GM21723 (cell line): ENCODE measurements around the gene CUBN.

ENCODE experiments used
- ATAC-seq: cut with Tn5 transposase; IDR thresholded peaks from one replicate; pipeline ENCODE4 v1.9.1; 2021; ENCODE audit warnings: mild to moderate bottlenecking, moderate library complexity; ENCODE audit not compliant: unreplicated experiment

Gene CUBN

DNA sequence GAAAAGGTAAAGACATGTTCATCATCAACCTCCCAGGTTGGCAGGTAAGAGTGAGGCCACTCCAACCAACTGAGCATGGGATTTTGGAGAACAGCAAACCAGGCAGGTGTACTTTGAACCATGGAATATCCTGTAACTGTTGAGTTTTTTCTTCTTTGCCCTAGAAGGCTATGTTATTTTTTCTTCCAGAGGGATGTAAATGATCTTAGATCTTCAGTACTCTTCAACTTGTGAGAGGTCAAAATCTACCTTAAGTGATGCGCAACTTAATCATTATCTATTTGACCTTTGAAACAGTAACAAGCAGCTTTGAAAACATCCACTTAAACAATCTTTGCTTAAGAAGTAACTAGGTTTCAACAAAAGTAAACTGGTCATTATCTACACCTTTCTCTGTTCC, at the start of gene CUBN:
TSS of gene CUBN (minus strand) at position 71 of the 400 bp plus-strand sequence. CDS start at position 25, 46 bp downstream.
- no peak for ATAC-seq

GRCh38 chr10:17179002-17179401, 49.4 kb upstream of the CUBN start:
- ATAC-seq, result no peak

GRCh38 chr10:17178006-17178405, 48.4 kb upstream of the CUBN start:
- ATAC-seq, result no peak

- no peak for ATAC-seq
Measured at GRCh38 chr10:17177014-17177413, 47.4 kb upstream of the CUBN start.

DNA sequence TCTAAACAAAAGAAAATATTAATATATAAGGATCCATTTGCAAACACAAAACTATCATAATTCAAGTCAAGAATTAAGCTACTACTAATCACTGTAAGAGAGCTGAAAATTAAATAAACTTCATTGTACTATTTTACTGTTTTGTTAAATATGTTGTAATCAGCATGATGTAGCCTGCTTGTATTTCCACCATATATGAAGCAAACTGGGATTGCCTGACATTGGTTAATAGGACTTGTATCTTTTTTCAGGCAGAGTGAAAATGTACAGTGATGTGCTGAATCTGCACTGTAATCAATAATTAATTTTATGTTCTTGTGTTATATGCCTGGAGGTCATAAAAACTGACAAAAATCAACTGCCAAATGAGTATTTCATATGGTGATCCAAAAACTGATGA, 46.5 kb upstream of the CUBN start:
- ATAC-seq, result no peak

DNA sequence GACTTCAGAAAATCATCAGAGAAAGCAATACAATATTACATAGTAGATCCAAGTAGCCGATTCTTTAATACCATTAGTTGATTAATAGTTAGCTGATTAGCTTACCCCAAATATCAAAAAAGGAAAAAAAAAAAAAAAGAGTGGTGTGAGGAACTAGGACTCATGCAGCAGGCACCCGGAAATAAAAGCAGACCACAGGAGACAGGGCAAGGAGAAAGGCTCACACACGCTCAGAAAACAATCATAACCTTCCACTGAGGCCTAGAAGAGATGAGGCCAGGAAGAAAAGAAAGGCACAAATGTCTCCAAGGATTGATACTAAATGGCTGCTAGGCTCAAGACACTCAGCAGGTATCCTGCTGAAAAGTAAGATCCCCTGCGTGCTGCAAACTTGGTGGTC, 45.9 kb upstream of the CUBN start:
- no peak for ATAC-seq

GRCh38 chr10:17174626-17175025, 45.0 kb upstream of the CUBN start:
- ATAC-seq, result no peak

DNA sequence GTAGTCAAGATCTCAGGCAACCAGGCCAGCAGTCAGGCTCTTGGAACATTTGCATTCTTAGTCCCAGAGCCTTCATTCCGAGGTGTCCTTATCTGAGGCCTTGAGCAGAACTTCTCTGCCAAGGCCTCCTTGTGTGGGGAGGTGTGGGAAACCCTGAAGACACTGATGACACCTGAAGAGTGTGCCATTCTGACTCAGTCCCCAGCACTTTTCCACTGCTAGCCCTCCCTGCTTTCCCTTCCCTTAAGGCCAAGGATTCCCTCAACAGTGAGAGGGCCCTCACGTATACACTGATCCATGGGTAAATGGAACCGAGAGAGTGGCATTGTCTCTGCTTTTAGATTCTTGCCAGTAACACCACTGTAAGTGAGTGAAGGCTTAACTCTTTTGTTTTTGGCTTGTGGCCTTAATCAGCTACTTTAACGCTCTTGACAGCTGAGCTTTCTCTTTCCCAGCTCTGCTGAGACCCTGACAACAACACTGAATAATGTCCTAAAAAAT, 41.6 kb upstream of the CUBN start:
- ATAC-seq, result no peak

DNA sequence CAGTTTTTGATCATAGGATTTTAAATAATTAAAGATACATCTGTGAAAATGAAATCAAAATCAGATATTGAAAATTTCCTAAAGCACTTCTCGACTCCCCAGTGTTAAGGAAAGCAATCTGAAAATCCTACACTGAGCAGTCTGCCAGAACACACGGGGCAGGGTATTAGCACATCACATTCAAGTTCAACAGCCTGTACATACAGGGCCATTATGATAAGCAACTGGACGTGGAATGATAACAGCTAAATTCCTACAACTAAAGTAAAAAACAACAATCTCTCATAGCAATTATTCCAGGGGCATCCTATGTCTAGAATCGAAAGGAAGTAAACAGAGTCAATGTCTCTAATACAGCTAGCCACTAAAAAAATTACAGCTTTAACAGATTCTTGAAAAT, 40.2 kb upstream of the CUBN start:
- ATAC-seq, result no peak

GRCh38 chr10:17166699-17167098, 37.1 kb upstream of the CUBN start:
- ATAC-seq, result no peak

DNA sequence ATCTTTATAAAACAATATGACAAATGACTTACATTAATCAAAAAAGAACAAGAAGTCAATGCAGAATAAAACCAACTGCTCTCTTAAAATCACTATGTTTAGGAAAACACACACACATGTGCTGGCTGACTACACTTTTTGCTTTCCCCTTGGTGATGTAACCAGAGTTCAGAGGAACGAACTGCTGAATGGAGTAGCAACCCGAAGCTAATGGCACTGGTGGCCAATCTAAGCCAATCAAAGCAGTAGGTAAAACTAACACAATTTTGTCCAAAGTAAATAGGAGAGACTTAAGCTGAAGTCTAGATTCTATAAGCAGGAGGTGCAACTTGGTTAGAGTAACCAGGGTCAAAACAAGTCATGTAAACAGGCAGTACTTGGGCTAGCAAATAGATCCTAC, 33.2 kb upstream of the CUBN start:
- no peak for ATAC-seq

DNA sequence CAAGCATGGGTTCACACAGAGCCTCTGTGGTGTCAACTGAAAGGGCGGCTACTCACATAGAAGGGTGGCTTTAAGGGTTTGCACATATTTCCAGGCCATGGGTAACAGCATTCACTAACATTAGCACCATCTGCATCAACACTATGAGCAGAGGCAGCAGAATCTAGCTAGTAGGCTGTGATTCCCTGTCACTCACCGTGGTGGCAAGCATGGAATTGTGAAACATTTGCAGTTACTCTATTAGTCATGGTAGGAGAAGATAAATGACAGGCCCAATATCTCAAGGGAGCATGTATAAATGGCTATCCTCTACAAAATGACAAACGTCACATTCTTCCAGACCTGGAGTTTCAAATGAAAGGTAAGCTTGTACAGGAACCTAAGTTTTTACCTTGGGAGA, 32.2 kb upstream of the CUBN start:
- no peak for ATAC-seq

DNA sequence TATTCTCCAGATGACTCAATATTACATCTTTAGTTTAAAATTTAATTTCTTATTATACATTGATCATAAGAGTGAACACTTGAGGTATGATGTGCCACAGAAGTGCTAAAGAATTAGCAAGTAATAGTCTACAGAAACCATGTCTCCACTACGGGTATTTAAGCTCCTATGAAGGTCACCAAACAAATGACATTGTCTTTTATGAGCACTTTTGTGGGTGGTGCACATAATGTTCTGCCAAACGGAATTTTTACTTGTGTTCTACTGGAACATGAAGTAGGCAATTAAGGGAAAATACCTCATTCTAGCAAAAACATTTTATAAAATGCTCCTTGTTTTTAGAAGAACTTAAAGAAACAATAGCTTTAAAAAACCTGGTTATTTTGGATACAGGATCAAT, 27.4 kb upstream of the CUBN start:
- no peak for ATAC-seq

- ATAC-seq, result no peak
Measured at GRCh38 chr10:17155826-17156225, 26.2 kb upstream of the CUBN start.

DNA sequence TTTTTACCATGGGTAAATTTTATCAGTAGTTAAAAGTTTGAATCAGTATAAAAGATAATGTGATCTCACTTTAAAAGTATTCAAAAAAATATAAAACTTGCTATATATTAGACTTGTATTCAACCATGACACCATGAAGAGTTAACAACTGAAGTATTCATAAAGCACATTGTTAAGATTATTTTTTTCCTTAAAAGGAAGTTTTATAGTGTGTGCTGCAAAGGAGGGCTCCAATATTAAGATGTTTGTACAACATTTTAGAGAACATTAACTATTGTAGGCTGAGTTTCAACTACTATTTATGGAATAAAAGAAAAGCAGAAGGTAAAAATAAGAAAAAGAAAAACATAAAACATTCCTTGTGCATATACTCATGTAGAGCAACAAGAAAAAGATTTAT, 24.5 kb upstream of the CUBN start:
- ATAC-seq, result no peak

DNA sequence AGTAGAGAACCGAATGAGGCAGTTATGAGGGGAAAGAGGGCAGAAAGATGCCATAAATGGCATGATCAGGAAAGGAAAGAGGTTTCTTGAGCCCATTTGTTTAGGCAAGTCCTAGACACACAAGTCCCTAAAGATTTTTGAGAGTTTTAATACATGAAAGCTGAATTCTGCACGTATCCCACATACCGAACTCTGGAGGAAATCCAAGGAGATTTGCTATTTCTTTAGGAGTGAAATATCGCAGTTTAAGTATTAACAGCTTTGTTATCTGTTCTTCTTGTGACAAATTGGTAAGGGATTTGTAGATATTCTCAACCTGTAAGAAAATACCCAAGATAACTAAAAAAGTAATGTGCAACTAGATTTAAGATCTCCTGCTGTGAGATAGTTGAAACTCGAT, 23.7 kb upstream of the CUBN start:
- ATAC-seq, result no peak

DNA sequence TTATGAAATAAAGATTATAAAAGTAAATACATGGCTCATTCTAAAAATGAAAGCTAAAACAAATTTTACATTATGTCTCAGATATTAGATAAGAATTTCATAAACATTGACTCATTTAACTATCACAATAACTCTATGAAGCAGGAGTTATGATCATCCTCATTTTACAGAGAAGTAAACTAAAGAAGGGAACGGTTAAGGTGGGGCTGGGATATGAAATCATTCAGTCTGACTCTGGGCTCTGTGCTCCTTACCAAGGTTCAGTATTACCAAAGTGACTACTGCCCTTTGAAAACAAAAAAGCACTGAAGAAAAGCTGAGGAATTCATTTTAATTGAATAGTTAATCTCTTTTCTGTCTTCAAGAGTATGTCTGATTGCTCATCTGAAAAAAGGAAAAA, 22.1 kb upstream of the CUBN start:
- ATAC-seq, result no peak

- ATAC-seq, result no peak
Measured at GRCh38 chr10:17147884-17148489, 18.4 kb upstream of the CUBN start.

DNA sequence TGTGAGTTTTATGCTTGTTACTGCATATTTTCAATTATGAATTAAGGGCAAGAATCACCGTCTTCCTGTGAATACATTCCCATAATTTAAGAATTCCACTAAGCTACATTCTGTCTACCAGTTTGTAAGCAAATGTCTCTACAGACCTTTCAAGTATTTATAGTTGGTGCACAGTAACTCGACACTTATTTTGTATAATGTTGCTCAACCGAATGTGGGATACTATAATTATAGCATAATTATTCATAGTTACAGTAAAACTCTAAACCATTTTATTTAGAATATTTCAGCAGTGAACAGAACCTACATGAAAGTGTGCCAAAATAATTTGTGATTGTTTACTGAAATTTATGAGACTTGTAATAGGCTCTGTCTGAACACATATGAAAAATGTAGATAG, 17.3 kb upstream of the CUBN start:
- ATAC-seq, result no peak

- no peak for ATAC-seq
Measured at GRCh38 chr10:17145239-17145638, 15.6 kb upstream of the CUBN start.

DNA sequence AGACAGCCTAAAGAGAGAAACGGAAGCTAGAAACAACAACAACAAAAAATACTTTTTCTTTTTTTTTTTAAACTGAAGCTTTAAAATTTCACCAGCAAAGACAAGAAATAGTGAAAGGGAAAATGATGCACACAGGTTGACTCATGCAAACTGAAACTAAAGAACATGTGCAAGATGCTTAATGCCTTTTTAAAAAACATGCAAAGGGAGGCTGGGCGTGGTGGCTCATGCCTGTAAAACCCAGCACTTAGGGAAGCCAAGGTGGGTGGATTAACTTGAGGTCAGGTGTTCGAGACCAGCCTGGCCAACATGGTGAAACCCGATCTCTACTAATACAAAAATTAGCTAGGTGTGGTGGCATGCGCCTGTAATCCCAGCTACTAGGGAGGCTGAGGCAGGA, 15.1 kb upstream of the CUBN start:
- peak; percentile 77 for ATAC-seq

GRCh38 chr10:17144032-17144431, 14.4 kb upstream of the CUBN start:
- no peak for ATAC-seq

DNA sequence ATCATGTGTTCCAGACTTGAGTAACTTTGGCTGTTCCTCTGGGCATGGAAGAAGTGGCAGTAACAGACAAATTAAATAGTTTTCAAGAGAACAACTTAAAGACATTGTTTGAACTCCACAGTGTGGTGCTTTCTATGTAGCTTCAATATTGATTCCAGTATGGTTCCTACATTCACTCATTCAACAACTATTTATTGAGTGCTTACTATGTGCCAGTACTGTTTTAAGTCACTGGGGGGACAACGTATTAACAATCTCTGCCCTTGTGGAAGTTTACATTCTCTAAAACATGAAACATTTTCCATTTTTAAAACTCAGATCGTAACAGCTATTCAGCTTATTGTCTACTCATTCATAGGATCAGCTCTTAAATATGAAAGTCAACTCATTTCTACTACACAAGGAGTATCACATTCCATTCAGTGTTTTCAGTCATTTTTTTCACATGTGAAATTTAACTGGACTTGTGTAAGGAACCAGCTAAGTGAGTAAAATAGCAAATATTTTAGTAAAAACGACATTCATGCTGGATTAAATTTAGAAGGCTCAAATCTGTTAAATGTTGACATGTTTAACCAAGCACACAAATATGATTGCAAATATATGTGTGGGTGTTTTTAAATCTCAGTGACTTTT, 13.6 kb upstream of the CUBN start:
- no peak for ATAC-seq
